ENCODE results near the gene TRERF1.

TRERF1 gene

GRCh38 chr6:42266538-42266937 lies 185.2 kb downstream of the TRERF1 start:
- Histone ChIP-seq H3K27me3 (ENCODE audit: insufficient read depth, low read length) (no peaks in the 10 kb centered on the region), H3F3A (ENCODE audit: insufficient read depth, low read length) (no peaks in the 10 kb centered on the region)
- no peak for TF ChIP-seq CTCF (IDR thresholded peaks at IDR 0.05; ENCODE audit: low read length)

GRCh38 chr6:42264852-42265390 lies 186.8 kb downstream of the TRERF1 start:
- H3K27ac ChIP-seq (ENCODE audit: low read depth, low read length, poor library complexity, severe bottlenecking): no peak overlapping the region
- H3K79me2 ChIP-seq (ENCODE audit: insufficient read depth, low read length): no peaks in the 10 kb centered on the region
- H3K4me2 ChIP-seq (ENCODE audit: low read length): no peak overlapping the region
- no peak overlapping the region for H3K9ac ChIP-seq (ENCODE audit: low read length)
- no peak overlapping the region for H3K4me3 ChIP-seq (ENCODE audit: low read depth, low read length, poor library complexity, severe bottlenecking)
- no peaks in the 10 kb centered on the region for H3K9me2 ChIP-seq (ENCODE audit: low read depth, low read length)
- H3F3A ChIP-seq (ENCODE audit: insufficient read depth, low read length): no peaks in the 10 kb centered on the region
- H3K36me3 ChIP-seq (ENCODE audit: insufficient read depth, low read length): no peaks in the 10 kb centered on the region
- H4K20me1 ChIP-seq (ENCODE audit: insufficient read depth, low read length): no peaks in the 10 kb centered on the region
- TF ChIP-seq CTCF (IDR thresholded peaks at IDR 0.05; ENCODE audit: low read length) (no peak), EZH2 (IDR thresholded peaks at IDR 0.05; ENCODE audit: borderline replicate concordance, low read length) (no peak)
- no peaks in the 10 kb centered on the region for H3K27me3 ChIP-seq (ENCODE audit: insufficient read depth, low read length)
- H3K4me1 ChIP-seq (ENCODE audit: insufficient read depth, low read length, severe bottlenecking): peaks cover 22% of the 10 kb centered on the region
- H3K9me3 ChIP-seq (ENCODE audit: low read length): no peaks in the 10 kb centered on the region
- no peak overlapping the region for H2AFZ ChIP-seq (ENCODE audit: low read length)

More at GRCh38 chr6:42266538-42266937, 185.2 kb downstream of the TRERF1 start:
- Histone ChIP-seq H3K9ac (ENCODE audit: low read length) (no peak overlapping the region), H3K9me3 (ENCODE audit: low read length) (no peaks in the 10 kb centered on the region), H3K4me3 (ENCODE audit: low read depth, low read length, poor library complexity, severe bottlenecking) (no peak overlapping the region), H2AFZ (ENCODE audit: low read length) (no peak overlapping the region), H3K79me2 (ENCODE audit: insufficient read depth, low read length) (no peaks in the 10 kb centered on the region), H3K27ac (ENCODE audit: low read depth, low read length, poor library complexity, severe bottlenecking) (no peak overlapping the region), H3K4me2 (ENCODE audit: low read length) (no peak overlapping the region), H3K36me3 (ENCODE audit: insufficient read depth, low read length) (no peaks in the 10 kb centered on the region), H3K4me1 (ENCODE audit: insufficient read depth, low read length, severe bottlenecking) (peaks cover 13% of the 10 kb centered on the region), H3K9me2 (ENCODE audit: low read depth, low read length) (no peaks in the 10 kb centered on the region), H4K20me1 (ENCODE audit: insufficient read depth, low read length) (no peaks in the 10 kb centered on the region)

- Histone ChIP-seq H3K79me2 (ENCODE audit: insufficient read depth, low read length) (no peaks in the 10 kb centered on the region), H3K36me3 (ENCODE audit: insufficient read depth, low read length) (no peaks in the 10 kb centered on the region)
- TF ChIP-seq EZH2 (IDR thresholded peaks at IDR 0.05; ENCODE audit: borderline replicate concordance, low read length) (no peak), CTCF (IDR thresholded peaks at IDR 0.05; ENCODE audit: low read length) (no peak)
Measured at GRCh38 chr6:42264162-42264851, 187.4 kb downstream of the TRERF1 start.

More at GRCh38 chr6:42264162-42264851, 187.4 kb downstream of the TRERF1 start:
- H3K9me2 ChIP-seq (ENCODE audit: low read depth, low read length): no peaks in the 10 kb centered on the region
- no peaks in the 10 kb centered on the region for H3K9me3 ChIP-seq (ENCODE audit: low read length)
- no peak overlapping the region for H3K27ac ChIP-seq (ENCODE audit: low read depth, low read length, poor library complexity, severe bottlenecking)
- no peaks in the 10 kb centered on the region for H3F3A ChIP-seq (ENCODE audit: insufficient read depth, low read length)
- no peak overlapping the region for H2AFZ ChIP-seq (ENCODE audit: low read length)
- H3K4me1 ChIP-seq (ENCODE audit: insufficient read depth, low read length, severe bottlenecking): peaks cover 17% of the 10 kb centered on the region
- no peak overlapping the region for H3K9ac ChIP-seq (ENCODE audit: low read length)
- no peak overlapping the region for H3K4me2 ChIP-seq (ENCODE audit: low read length)
- H4K20me1 ChIP-seq (ENCODE audit: insufficient read depth, low read length): no peaks in the 10 kb centered on the region
- no peak overlapping the region for H3K4me3 ChIP-seq (ENCODE audit: low read depth, low read length, poor library complexity, severe bottlenecking)
- H3K27me3 ChIP-seq (ENCODE audit: insufficient read depth, low read length): no peaks in the 10 kb centered on the region

Measured in OCI-LY1 (cell line).